ENCODE results near the gene GSDMA. TPM values are rescaled to one million over a fixed set of nuclear protein-coding genes. Genes with fewer than 3 reads are reported as not detected.

The GSDMA gene
- total RNA-seq (2014; rRNA removed; shearing (Covaris generic)), result not detected in 2 replicates

GRCh38 chr17:39962642-39963220, at the start of gene GSDMA:
GSDMA (plus strand) TSS chr17:39963004; CDS start chr17:39965688, 2,684 bp downstream.

GRCh38 chr17:39927101-39927928, 35.5 kb upstream of the GSDMA start, which contains the start of the genes LRRC3C and ORMDL3:
LRRC3C (plus strand) TSS chr17:39927732; CDS start chr17:39941524, 13,792 bp downstream.
ORMDL3 (minus strand) TSS chr17:39927601; CDS start chr17:39924203, 3,398 bp downstream.

GRCh38 chr17:39980351-39981206, 17.8 kb downstream of the GSDMA start, which contains the start of gene PSMD3:
PSMD3 (plus strand) TSS chr17:39980807; CDS start chr17:39980971, 164 bp downstream.

GRCh38 chr17:40015005-40015997, 52.5 kb downstream of the GSDMA start, which contains the start of gene CSF3:
CSF3 (plus strand) TSS chr17:40015440; CDS start chr17:40015475, 35 bp downstream.

Small RNAs within 50 kb of the gene (small RNA-seq; reads per million reads assigned to genes)
- gene SNORD124, result 394 reads per million, percentile 98 among the genes with 10 or more reads in this experiment

Other genes with a start within 250 kb of the GSDMA start
- 92.9 and 99.2 TPM in 2 replicates for gene MIEN1, start 232.5 kb upstream of the GSDMA start, total RNA-seq (2014; rRNA removed; shearing (Covaris generic))
- gene GRB7, start 225.1 kb upstream of the GSDMA start, total RNA-seq (2014; rRNA removed; shearing (Covaris generic)), result 0.38 TPM in 1 of 2 replicates, not detected in the other
- gene IKZF3, start 98.7 kb upstream of the GSDMA start, total RNA-seq (2014; rRNA removed; shearing (Covaris generic)), result 0.08 and 0.29 TPM in 2 replicates
- not detected in 2 replicates for gene ZPBP2, start 94.8 kb upstream of the GSDMA start, total RNA-seq (2014; rRNA removed; shearing (Covaris generic))
- gene GSDMB, start 44.4 kb upstream of the GSDMA start, total RNA-seq (2014; rRNA removed; shearing (Covaris generic)), result 2.9 TPM in 2 replicates
- 20.1 and 21.5 TPM in 2 replicates for gene ORMDL3, start 35.4 kb upstream of the GSDMA start, total RNA-seq (2014; rRNA removed; shearing (Covaris generic))
- not detected in 2 replicates for gene LRRC3C, start 35.3 kb upstream of the GSDMA start, total RNA-seq (2014; rRNA removed; shearing (Covaris generic))
- 168 and 192 TPM in 2 replicates for gene PSMD3, start 17.8 kb downstream of the GSDMA start, total RNA-seq (2014; rRNA removed; shearing (Covaris generic))
- gene CSF3, start 52.4 kb downstream of the GSDMA start, total RNA-seq (2014; rRNA removed; shearing (Covaris generic)), result not detected in 2 replicates
- 34.3 and 43.0 TPM in 2 replicates for gene MED24, start 91.4 kb downstream of the GSDMA start, total RNA-seq (2014; rRNA removed; shearing (Covaris generic))
- 12.2 and 12.4 TPM in 2 replicates for gene THRA, start 100.0 kb downstream of the GSDMA start, total RNA-seq (2014; rRNA removed; shearing (Covaris generic))
- 6.3 and 8.2 TPM in 2 replicates for gene NR1D1, start 137.6 kb downstream of the GSDMA start, total RNA-seq (2014; rRNA removed; shearing (Covaris generic))
- 45.3 and 47.3 TPM in 2 replicates for gene MSL1, start 159.0 kb downstream of the GSDMA start, total RNA-seq (2014; rRNA removed; shearing (Covaris generic))
- 43.4 and 48.3 TPM in 2 replicates for gene CASC3, start 177.5 kb downstream of the GSDMA start, total RNA-seq (2014; rRNA removed; shearing (Covaris generic))
- 7.0 TPM in 2 replicates for gene RAPGEFL1, start 214.5 kb downstream of the GSDMA start, total RNA-seq (2014; rRNA removed; shearing (Covaris generic))